ENCODE results near the gene SP140L.
"Not testable (repeated sequence)": the region's sequence is repeated elsewhere in the genome, so short reads cannot be mapped to it uniquely, and the experiment has no call there.

SP140L gene

GRCh38 chr2:230326453-230327417, at the start of gene SP140L:
Gene SP140L, plus strand, starts transcription at chr2:230327193. Its CDS starts 77 bp downstream, at chr2:230327270.
- DNase-seq: peak; percentile 84

GRCh38 chr2:230282936-230283335, 44.1 kb upstream of the SP140L start:
- no peak for DNase-seq

- no peak for DNase-seq
Observed at GRCh38 chr2:230286048-230286447, 40.9 kb upstream of the SP140L start.

GRCh38 chr2:230289311-230289710, 37.7 kb upstream of the SP140L start:
- DNase-seq: not testable (repeated sequence)

- DNase-seq: no peak
Observed at GRCh38 chr2:230295192-230295591, 31.8 kb upstream of the SP140L start.

GRCh38 chr2:230296917-230297316, 30.1 kb upstream of the SP140L start:
- DNase-seq: no peak

GRCh38 chr2:230299618-230300017, 27.4 kb upstream of the SP140L start:
- DNase-seq: no peak

GRCh38 chr2:230305416-230306275, 21.3 kb upstream of the SP140L start:
- no peak for DNase-seq

GRCh38 chr2:230306474-230306873, 20.5 kb upstream of the SP140L start:
- no peak for DNase-seq

- no peak for DNase-seq
Observed at GRCh38 chr2:230307485-230307884, 19.5 kb upstream of the SP140L start.

GRCh38 chr2:230308402-230309000, 18.5 kb upstream of the SP140L start:
- no peak for DNase-seq

GRCh38 chr2:230310792-230311191, 16.2 kb upstream of the SP140L start:
- not testable (repeated sequence) for DNase-seq

GRCh38 chr2:230311634-230312033, 15.4 kb upstream of the SP140L start:
- not testable (repeated sequence) for DNase-seq

GRCh38 chr2:230312638-230313037, 14.4 kb upstream of the SP140L start:
- DNase-seq: no peak

GRCh38 chr2:230317366-230317765, 9.6 kb upstream of the SP140L start:
- DNase-seq: no peak

- no peak for DNase-seq
Observed at GRCh38 chr2:230318190-230319121, 8.5 kb upstream of the SP140L start.

- DNase-seq: peak; percentile 72
Observed at GRCh38 chr2:230319211-230319862, 7.7 kb upstream of the SP140L start.

GRCh38 chr2:230321031-230321430, 6.0 kb upstream of the SP140L start:
- no peak for DNase-seq

- no peak for DNase-seq
Observed at GRCh38 chr2:230322561-230323384, 4.2 kb upstream of the SP140L start.

- no peak for DNase-seq
Observed at GRCh38 chr2:230323385-230324106, 3.4 kb upstream of the SP140L start.

Measured in CD4-positive, alpha-beta T cell treated with Interleukin-15 for 1 hour (primary cell).